ENCODE measurements around the gene HSD11B1L. TPM values are rescaled to one million over a fixed set of nuclear protein-coding genes. Genes with fewer than 3 reads are reported as not detected.
"Not testable (repeated sequence)": the region's sequence is repeated elsewhere in the genome, so short reads cannot be mapped to it uniquely, and the experiment has no call there.

HSD11B1L gene
- total RNA-seq, 1 donor from 2014 or later, result 15.7 TPM

GRCh38 chr19:5698635-5699422, 18.0 kb downstream of the HSD11B1L start:
- no peak for DNase-seq (ENCODE audit: low spot score)

GRCh38 chr19:5700455-5701092, 19.7 kb downstream of the HSD11B1L start:
- no peak for DNase-seq (ENCODE audit: low spot score)

GRCh38 chr19:5702053-5702410, 21.2 kb downstream of the HSD11B1L start:
- DNase-seq (ENCODE audit: low spot score), result not testable (repeated sequence)

- no peak for DNase-seq (ENCODE audit: low spot score)
These were observed 23.3 kb downstream of the HSD11B1L start for GRCh38 chr19:5703819-5704818.

GRCh38 chr19:5705552-5705951, 24.7 kb downstream of the HSD11B1L start:
- no peak for DNase-seq (ENCODE audit: low spot score)

- no peak for DNase-seq (ENCODE audit: low spot score)
These were observed 26.2 kb downstream of the HSD11B1L start for GRCh38 chr19:5706876-5707573.

- no peak for DNase-seq (ENCODE audit: low spot score)
These were observed 27.0 kb downstream of the HSD11B1L start for GRCh38 chr19:5707576-5708575.

GRCh38 chr19:5711025-5711424, 30.2 kb downstream of the HSD11B1L start:
- no peak for DNase-seq (ENCODE audit: low spot score)

- no peak for DNase-seq (ENCODE audit: low spot score)
These were observed 30.9 kb downstream of the HSD11B1L start for GRCh38 chr19:5711713-5712161.

- no peak for DNase-seq (ENCODE audit: low spot score)
These were observed 32.4 kb downstream of the HSD11B1L start for GRCh38 chr19:5713228-5713627.

GRCh38 chr19:5714816-5715215, 34.0 kb downstream of the HSD11B1L start:
- DNase-seq (ENCODE audit: low spot score), result no peak

GRCh38 chr19:5717215-5717935, 36.5 kb downstream of the HSD11B1L start:
- DNase-seq (ENCODE audit: low spot score), result no peak

- no peak for DNase-seq (ENCODE audit: low spot score)
These were observed 37.3 kb downstream of the HSD11B1L start for GRCh38 chr19:5718037-5718578.

- no peak for DNase-seq (ENCODE audit: low spot score)
These were observed 37.9 kb downstream of the HSD11B1L start for GRCh38 chr19:5718579-5719273.

GRCh38 chr19:5719274-5719960, 38.6 kb downstream of the HSD11B1L start:
- no peak for DNase-seq (ENCODE audit: low spot score)

- peak; percentile 99 for DNase-seq (ENCODE audit: low spot score)
These were observed 39.3 kb downstream of the HSD11B1L start, which contains the start of the genes CATSPERD and LONP1 for GRCh38 chr19:5719961-5720790. TSS of gene CATSPERD (plus strand) at chr19:5720637. CDS start at chr19:5720738, 101 bp downstream. TSS of gene LONP1 (minus strand) at chr19:5720146. CDS start at chr19:5720132, 14 bp downstream.

All from mucosa of gallbladder (tissue), 1 donor.